ENCODE data around the gene NLRC5. TPM values are rescaled to one million over a fixed set of nuclear protein-coding genes. Genes with fewer than 3 reads are reported as not detected.

Gene NLRC5
- total RNA-seq, 1 experiment from 2014 or later = 1.6 TPM

DNA sequence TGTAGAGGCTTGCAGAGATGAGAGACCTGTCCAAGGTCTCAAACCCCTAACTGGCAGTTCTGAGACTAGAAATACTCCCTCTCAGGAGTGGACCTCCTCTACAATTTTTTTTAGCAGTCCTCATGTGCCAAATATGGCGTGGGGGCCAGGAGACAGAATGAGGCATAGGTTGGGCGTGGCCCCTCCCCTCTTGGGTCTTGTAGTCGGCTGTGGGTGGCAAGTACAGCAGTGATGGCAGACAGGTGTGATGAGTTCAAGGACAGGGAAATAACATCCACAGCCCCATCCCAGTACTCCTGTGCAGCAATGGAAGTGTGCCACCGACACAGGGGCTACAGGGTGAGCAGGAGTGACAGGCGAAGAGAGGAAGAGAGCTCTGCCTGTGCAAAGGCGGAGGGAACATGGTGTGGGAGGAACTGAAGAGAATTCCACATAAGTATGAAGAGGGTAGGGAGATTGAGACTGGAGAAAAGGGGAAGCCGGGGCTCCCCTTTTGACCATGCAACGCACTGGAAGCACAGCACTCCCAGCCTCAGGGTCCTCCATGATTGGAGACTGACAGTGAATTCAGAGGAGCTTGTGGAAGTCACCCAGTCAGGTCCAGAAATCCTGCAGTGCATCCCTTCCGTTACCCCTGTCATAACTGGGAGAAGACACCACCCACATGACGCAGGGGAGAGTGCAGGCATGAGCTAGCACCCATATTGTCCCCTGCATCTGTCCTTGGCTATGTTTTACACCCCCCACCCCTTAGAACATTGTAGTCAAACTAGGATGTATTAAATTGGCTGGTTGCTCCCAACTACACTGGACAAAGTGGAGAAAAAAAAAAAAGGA, 42.4 kb upstream of the NLRC5 start:
- no peak for DNase-seq
- peaks cover 79% of the 10 kb centered on the region for H3K36me3 Mint-ChIP-seq (ENCODE audit: insufficient read depth, unreplicated experiment)
- TF ChIP-seq, protein P1, sequence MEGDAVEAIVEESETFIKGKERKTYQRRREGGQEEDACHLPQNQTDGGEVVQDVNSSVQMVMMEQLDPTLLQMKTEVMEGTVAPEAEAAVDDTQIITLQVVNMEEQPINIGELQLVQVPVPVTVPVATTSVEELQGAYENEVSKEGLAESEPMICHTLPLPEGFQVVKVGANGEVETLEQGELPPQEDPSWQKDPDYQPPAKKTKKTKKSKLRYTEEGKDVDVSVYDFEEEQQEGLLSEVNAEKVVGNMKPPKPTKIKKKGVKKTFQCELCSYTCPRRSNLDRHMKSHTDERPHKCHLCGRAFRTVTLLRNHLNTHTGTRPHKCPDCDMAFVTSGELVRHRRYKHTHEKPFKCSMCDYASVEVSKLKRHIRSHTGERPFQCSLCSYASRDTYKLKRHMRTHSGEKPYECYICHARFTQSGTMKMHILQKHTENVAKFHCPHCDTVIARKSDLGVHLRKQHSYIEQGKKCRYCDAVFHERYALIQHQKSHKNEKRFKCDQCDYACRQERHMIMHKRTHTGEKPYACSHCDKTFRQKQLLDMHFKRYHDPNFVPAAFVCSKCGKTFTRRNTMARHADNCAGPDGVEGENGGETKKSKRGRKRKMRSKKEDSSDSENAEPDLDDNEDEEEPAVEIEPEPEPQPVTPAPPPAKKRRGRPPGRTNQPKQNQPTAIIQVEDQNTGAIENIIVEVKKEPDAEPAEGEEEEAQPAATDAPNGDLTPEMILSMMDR (IDR thresholded peaks at IDR 0.05; ENCODE audit: insufficient read depth in 1 of 2, low read depth in 1 of 2, low read length in 1 of 2, severe bottlenecking in 1 of 2, unreplicated experiment in 1 of 2) = no peak
- peak overlapping the region; percentile 31 for H3K27ac Mint-ChIP-seq (ENCODE audit: unreplicated experiment)
- no TSS peak for BruUV-seq (replicated peaks)
- H3K27me3 ChIP-seq (replicated peaks; ENCODE audit: control insufficient read depth, insufficient read depth, low read length) = no peaks in the 10 kb centered on the region
- H3K9me3 ChIP-seq = no peaks in the 10 kb centered on the region
- H3K36me3 ChIP-seq (ENCODE audit: control insufficient read depth, insufficient read depth, low read length) = peaks cover 3% of the 10 kb centered on the region; the same call in 1 of the 2 replicates
- H3K9me3 Mint-ChIP-seq (ENCODE audit: unreplicated experiment) = no peaks in the 10 kb centered on the region
- peaks cover 27% of the 10 kb centered on the region for H3K4me1 Mint-ChIP-seq (ENCODE audit: low read depth, unreplicated experiment)
- intact Hi-C loops (cut with micrococcal nuclease; ENCODE audit: unreplicated experiment) = no loop called here
- POLR2A ChIA-PET = interaction anchor here (0.6 to 1.3 kb wide), 2 partner anchors 15 to 26 kb away, joined by 3 to 4 read pairs; partner anchors contain the start of gene HERPUD1
- CTCF ChIA-PET = interaction anchor here (0.5 to 1.3 kb wide), 2 partner anchors 16 to 76 kb away, joined by 3 read pairs; no protein-coding TSS in a partner anchor
- H3K4me3 ChIP-seq (ENCODE audit: low read depth, low read length) = no peak overlapping the region
- H3K4me3 Mint-ChIP-seq (ENCODE audit: unreplicated experiment) = peak overlapping the region; percentile 25
- peaks cover 4% of the 10 kb centered on the region; the same call in 1 of the 2 replicates for H3K4me1 ChIP-seq
- no peaks in the 10 kb centered on the region for H3K27me3 Mint-ChIP-seq (ENCODE audit: insufficient read depth, unreplicated experiment)

GRCh38 chr16:56947604-56947995, 41.8 kb upstream of the NLRC5 start:
- ChIA-PET POLR2A (interaction anchor here (0.6 to 1.3 kb wide), 2 partner anchors 16 to 27 kb away, joined by 3 to 4 read pairs; partner anchors contain the start of gene HERPUD1), CTCF (interaction anchor here (1.3 kb wide), 1 partner anchor 76 kb away, joined by 3 read pairs; no protein-coding TSS in a partner anchor)
- no peaks in the 10 kb centered on the region for H3K9me3 Mint-ChIP-seq (ENCODE audit: unreplicated experiment)
- TF ChIP-seq, protein P1 (IDR thresholded peaks at IDR 0.05; ENCODE audit: insufficient read depth in 1 of 2, low read depth in 1 of 2, low read length in 1 of 2, severe bottlenecking in 1 of 2, unreplicated experiment in 1 of 2) = no peak
- Histone ChIP-seq H3K36me3 (ENCODE audit: control insufficient read depth, insufficient read depth, low read length) (peaks cover 3% of the 10 kb centered on the region; the same call in 1 of the 2 replicates), H3K4me3 (ENCODE audit: low read depth, low read length) (no peak overlapping the region), H3K27me3 (replicated peaks; ENCODE audit: control insufficient read depth, insufficient read depth, low read length) (no peaks in the 10 kb centered on the region), H3K4me1 (peaks cover 4% of the 10 kb centered on the region; the same call in 1 of the 2 replicates), H3K9me3 (no peaks in the 10 kb centered on the region)
- no peak for DNase-seq
- BruUV-seq (replicated peaks) = no TSS peak
- H3K36me3 Mint-ChIP-seq (ENCODE audit: insufficient read depth, unreplicated experiment) = peaks cover 73% of the 10 kb centered on the region
- H3K4me1 Mint-ChIP-seq (ENCODE audit: low read depth, unreplicated experiment) = peaks cover 27% of the 10 kb centered on the region
- intact Hi-C loops (cut with micrococcal nuclease; ENCODE audit: unreplicated experiment) = no loop called here
- H3K4me3 Mint-ChIP-seq (ENCODE audit: unreplicated experiment) = no peak overlapping the region
- no peaks in the 10 kb centered on the region for H3K27me3 Mint-ChIP-seq (ENCODE audit: insufficient read depth, unreplicated experiment)
- no peak overlapping the region for H3K27ac Mint-ChIP-seq (ENCODE audit: unreplicated experiment)

- Mint-ChIP-seq H3K9me3 (ENCODE audit: unreplicated experiment) (no peaks in the 10 kb centered on the region), H3K27me3 (ENCODE audit: insufficient read depth, unreplicated experiment) (no peaks in the 10 kb centered on the region), H3K4me1 (ENCODE audit: low read depth, unreplicated experiment) (peaks cover 22% of the 10 kb centered on the region), H3K4me3 (ENCODE audit: unreplicated experiment) (no peak overlapping the region), H3K36me3 (ENCODE audit: insufficient read depth, unreplicated experiment) (peaks cover 67% of the 10 kb centered on the region), H3K27ac (ENCODE audit: unreplicated experiment) (peak overlapping the region; percentile 37)
- no peaks in the 10 kb centered on the region for H3K9me3 ChIP-seq
- TF ChIP-seq, protein P1 (IDR thresholded peaks at IDR 0.05; ENCODE audit: insufficient read depth in 1 of 2, low read depth in 1 of 2, low read length in 1 of 2, severe bottlenecking in 1 of 2, unreplicated experiment in 1 of 2) = no peak
- H3K4me3 ChIP-seq (ENCODE audit: low read depth, low read length) = no peak overlapping the region
- peaks cover 4% of the 10 kb centered on the region; the same call in 1 of the 2 replicates for H3K4me1 ChIP-seq
- intact Hi-C loops (cut with micrococcal nuclease; ENCODE audit: unreplicated experiment) = no loop called here
- ChIA-PET CTCF (interaction anchor here (1.3 kb wide), 1 partner anchor 77 kb away, joined by 3 read pairs; no protein-coding TSS in a partner anchor), POLR2A (no interaction called here)
- H3K36me3 ChIP-seq (ENCODE audit: control insufficient read depth, insufficient read depth, low read length) = no peaks in the 10 kb centered on the region
- no peak for DNase-seq
- no TSS peak for BruUV-seq (replicated peaks)
- no peaks in the 10 kb centered on the region for H3K27me3 ChIP-seq (replicated peaks; ENCODE audit: control insufficient read depth, insufficient read depth, low read length)
Observed at GRCh38 chr16:56948234-56948633, 41.1 kb upstream of the NLRC5 start.
